ENCODE data around the gene CTSE.

CTSE gene

DNA sequence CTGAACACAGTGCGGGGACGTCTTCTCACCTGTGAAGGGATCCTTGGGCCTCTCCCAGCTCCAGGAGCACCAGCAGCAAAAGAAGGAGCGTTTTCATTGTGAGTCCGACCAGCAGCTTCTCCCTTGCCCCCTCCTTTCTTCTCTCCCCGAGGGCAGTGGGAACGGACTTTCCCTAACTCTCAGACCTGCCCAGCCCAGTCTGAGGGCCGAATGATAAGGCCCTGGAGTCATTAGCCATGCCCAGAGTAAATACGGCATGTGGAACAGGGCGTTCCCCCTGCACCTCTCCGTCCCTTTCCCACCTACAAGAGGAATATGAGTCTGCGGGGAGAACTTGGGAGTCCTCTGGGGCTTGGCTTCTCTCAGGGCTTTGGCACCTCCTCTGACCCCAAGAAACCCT lies at the start of gene CTSE:
Gene CTSE, minus strand, starts transcription at position 201 of the 400 bp plus-strand sequence. Its CDS starts 104 bp downstream, at position 97.
- H3K4me3 ChIP-seq (ENCODE audit: low read depth in 1 of 2, low read length in 1 of 2) = no peak within 1 kb of the TSS
- TF ChIP-seq, protein P1, sequence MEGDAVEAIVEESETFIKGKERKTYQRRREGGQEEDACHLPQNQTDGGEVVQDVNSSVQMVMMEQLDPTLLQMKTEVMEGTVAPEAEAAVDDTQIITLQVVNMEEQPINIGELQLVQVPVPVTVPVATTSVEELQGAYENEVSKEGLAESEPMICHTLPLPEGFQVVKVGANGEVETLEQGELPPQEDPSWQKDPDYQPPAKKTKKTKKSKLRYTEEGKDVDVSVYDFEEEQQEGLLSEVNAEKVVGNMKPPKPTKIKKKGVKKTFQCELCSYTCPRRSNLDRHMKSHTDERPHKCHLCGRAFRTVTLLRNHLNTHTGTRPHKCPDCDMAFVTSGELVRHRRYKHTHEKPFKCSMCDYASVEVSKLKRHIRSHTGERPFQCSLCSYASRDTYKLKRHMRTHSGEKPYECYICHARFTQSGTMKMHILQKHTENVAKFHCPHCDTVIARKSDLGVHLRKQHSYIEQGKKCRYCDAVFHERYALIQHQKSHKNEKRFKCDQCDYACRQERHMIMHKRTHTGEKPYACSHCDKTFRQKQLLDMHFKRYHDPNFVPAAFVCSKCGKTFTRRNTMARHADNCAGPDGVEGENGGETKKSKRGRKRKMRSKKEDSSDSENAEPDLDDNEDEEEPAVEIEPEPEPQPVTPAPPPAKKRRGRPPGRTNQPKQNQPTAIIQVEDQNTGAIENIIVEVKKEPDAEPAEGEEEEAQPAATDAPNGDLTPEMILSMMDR (IDR thresholded peaks at IDR 0.05) = no peak
- no peaks in the 10 kb centered on the region for H3K36me3 ChIP-seq
- H3K27me3 ChIP-seq = no peaks in the 10 kb centered on the region
- no peaks in the 10 kb centered on the region for H3K4me1 ChIP-seq (ENCODE audit: control insufficient read depth in 1 of 2, insufficient read depth in 1 of 2, low read depth in 1 of 2, low read length in 1 of 2)
- no peaks in the 10 kb centered on the region for H3K9me3 ChIP-seq
- no peak within 1 kb of the TSS for H3K27ac ChIP-seq

DNA sequence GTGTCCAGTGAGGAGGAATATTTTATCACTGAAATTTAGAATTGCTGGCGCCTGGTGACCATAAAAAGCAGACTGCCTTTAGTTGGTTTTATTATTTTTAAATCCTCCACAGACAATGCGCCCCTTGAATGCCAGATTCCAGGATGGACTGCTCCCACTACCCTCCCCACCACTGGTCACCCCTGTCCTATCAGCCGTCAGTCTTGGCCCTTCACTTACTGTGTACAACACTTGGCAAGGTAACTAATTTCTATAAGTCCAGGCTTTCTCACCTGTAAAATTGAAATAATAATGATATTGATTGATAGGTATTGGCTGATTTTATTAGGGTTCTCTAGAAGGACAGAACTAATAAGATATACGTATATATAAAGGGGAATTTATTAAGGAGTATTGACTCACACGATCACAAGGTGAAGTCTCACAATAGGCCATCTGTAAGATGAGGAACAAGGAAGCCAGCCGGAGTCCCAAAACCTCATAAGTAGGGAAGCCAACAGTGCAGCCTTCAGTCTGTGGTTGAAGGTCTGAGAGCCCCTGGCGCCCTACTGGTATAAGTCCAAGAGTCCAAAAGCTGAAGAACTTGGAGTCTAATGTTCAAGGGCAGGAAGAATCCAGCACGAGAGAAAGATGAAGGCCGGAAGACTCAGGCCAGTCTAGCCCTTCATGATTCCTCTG lies 47.1 kb upstream of the CTSE start:
- Histone ChIP-seq H3K27ac (no peak overlapping the region), H3K9me3 (no peaks in the 10 kb centered on the region), H3K4me3 (ENCODE audit: low read depth in 1 of 2, low read length in 1 of 2) (no peak overlapping the region), H3K4me1 (ENCODE audit: control insufficient read depth in 1 of 2, insufficient read depth in 1 of 2, low read depth in 1 of 2, low read length in 1 of 2) (peaks cover 0 to 7% of the 10 kb centered on the region in 2 experiments), H3K36me3 (no peaks in the 10 kb centered on the region), H3K27me3 (peaks cover 4% of the 10 kb centered on the region)
- TF ChIP-seq, protein P1 (IDR thresholded peaks at IDR 0.05) = no peak

- H3K9me3 ChIP-seq = no peaks in the 10 kb centered on the region
- no peak overlapping the region for H3K4me3 ChIP-seq (ENCODE audit: low read depth in 1 of 2, low read length in 1 of 2)
- peaks cover 4% of the 10 kb centered on the region for H3K27me3 ChIP-seq
- H3K36me3 ChIP-seq = no peaks in the 10 kb centered on the region
- TF ChIP-seq, protein P1 (IDR thresholded peaks at IDR 0.05) = no peak
- no peak overlapping the region for H3K27ac ChIP-seq
- peaks cover 0 to 7% of the 10 kb centered on the region in 2 experiments for H3K4me1 ChIP-seq (ENCODE audit: control insufficient read depth in 1 of 2, insufficient read depth in 1 of 2, low read depth in 1 of 2, low read length in 1 of 2)
Measured at GRCh38 chr1:206068314-206068713, 44.6 kb upstream of the CTSE start.

GRCh38 chr1:206067486-206068227 lies 44.0 kb upstream of the CTSE start:
- TF ChIP-seq, protein P1 (IDR thresholded peaks at IDR 0.05) = no peak
- peaks cover 4% of the 10 kb centered on the region for H3K27me3 ChIP-seq

DNA sequence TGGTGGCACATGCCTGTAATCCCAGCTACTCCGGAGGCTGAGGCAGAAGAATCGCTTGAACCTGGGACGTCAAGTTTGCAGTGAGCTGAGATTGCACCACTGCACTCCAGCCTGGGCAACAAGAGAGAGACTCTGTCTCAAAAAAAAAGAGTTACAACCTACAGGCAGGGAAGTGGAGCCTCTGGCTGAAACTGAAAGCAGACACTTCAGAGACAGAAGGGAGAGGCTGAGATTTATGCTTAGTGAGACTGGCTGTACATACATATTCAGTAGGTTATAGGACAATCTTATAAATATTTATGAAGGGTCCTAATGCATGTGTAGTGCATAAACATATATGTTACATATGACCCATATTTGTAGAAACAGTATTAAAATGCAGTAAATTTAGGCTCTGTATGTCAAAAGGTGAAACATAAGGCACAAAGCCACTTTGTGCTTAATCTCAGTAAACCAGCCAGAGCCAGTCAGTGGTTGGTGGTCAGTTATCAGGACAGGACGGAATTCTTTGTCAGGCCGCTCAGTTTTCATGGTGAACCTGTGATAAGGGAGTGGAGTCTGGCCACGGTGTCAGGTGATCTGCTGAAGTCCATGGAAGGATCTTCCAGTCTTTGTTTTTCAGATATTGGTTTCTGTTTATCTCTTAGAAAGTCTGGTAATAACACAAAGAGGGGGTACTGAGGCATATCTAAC lies 42.9 kb upstream of the CTSE start:
- H3K27me3 ChIP-seq = peaks cover 4% of the 10 kb centered on the region
- no peaks in the 10 kb centered on the region for H3K36me3 ChIP-seq
- no peak overlapping the region for H3K4me3 ChIP-seq (ENCODE audit: low read depth in 1 of 2, low read length in 1 of 2)
- peaks cover 0 to 7% of the 10 kb centered on the region in 2 experiments for H3K4me1 ChIP-seq (ENCODE audit: control insufficient read depth in 1 of 2, insufficient read depth in 1 of 2, low read depth in 1 of 2, low read length in 1 of 2)
- TF ChIP-seq, protein P1 (IDR thresholded peaks at IDR 0.05) = no peak
- H3K9me3 ChIP-seq = no peaks in the 10 kb centered on the region
- no peak overlapping the region for H3K27ac ChIP-seq

More at GRCh38 chr1:206067486-206068227, 44.0 kb upstream of the CTSE start:
- Histone ChIP-seq H3K27ac (no peak overlapping the region), H3K4me3 (ENCODE audit: low read depth in 1 of 2, low read length in 1 of 2) (no peak overlapping the region), H3K36me3 (no peaks in the 10 kb centered on the region), H3K4me1 (ENCODE audit: control insufficient read depth in 1 of 2, insufficient read depth in 1 of 2, low read depth in 1 of 2, low read length in 1 of 2) (peaks cover 0 to 7% of the 10 kb centered on the region in 2 experiments), H3K9me3 (no peaks in the 10 kb centered on the region)
